Bronchus fibroblast of lung (primary cell): ENCODE measurements around the gene ACSM3. TPM values are rescaled to one million over a fixed set of nuclear protein-coding genes. Genes with fewer than 3 reads are reported as not detected.

Experiments used
- total RNA-seq: library from RNA; depleted of rRNA; stranded (reverse); fragments of >200 nt; gene quantifications from 2 replicates; pipeline ENCODE4 v1.2.3, GENCODE V29; 2015

ACSM3 gene
- total RNA-seq = 0.17 and 0.45 TPM in 2 replicates

GRCh38 chr16:20763461-20764232, at the start of gene ACSM3:
Gene ACSM3, plus strand, starts transcription at chr16:20764014. Its CDS starts 6,021 bp downstream, at chr16:20770035.

GRCh38 chr16:20741554-20742285, 22.1 kb upstream of the ACSM3 start, which contains the start of gene THUMPD1:
Gene THUMPD1, minus strand, starts transcription at chr16:20741818. Its CDS starts 79 bp downstream, at chr16:20741739.

GRCh38 chr16:20806168-20807050, 42.6 kb downstream of the ACSM3 start, which contains the start of the genes ERI2 and REXO5:
Gene ERI2, minus strand, starts transcription at chr16:20806472. Its CDS starts 42 bp downstream, at chr16:20806430.
Gene REXO5, plus strand, starts transcription at chr16:20806527. Its CDS starts 427 bp downstream, at chr16:20806954.

Other genes with a start within 250 kb of the ACSM3 start
- gene ACSM2B, start 187.6 kb upstream of the ACSM3 start, total RNA-seq = not detected in 2 replicates
- gene ACSM1, start 66.3 kb upstream of the ACSM3 start, total RNA-seq = not detected in 2 replicates
- gene THUMPD1, start 22.2 kb upstream of the ACSM3 start, total RNA-seq = 44.4 and 53.1 TPM in 2 replicates
- 18.7 and 20.2 TPM in 2 replicates for gene ERI2, start 42.5 kb downstream of the ACSM3 start, total RNA-seq
- gene REXO5, start 42.5 kb downstream of the ACSM3 start, total RNA-seq = 8.9 and 10.4 TPM in 2 replicates
- gene DCUN1D3, start 136.3 kb downstream of the ACSM3 start, total RNA-seq = 9.1 and 11.1 TPM in 2 replicates
- gene LYRM1, start 136.8 kb downstream of the ACSM3 start, total RNA-seq = 52.2 and 86.6 TPM in 2 replicates